ENCODE data around the gene ZNF511. TPM values are rescaled to one million over a fixed set of nuclear protein-coding genes. Genes with fewer than 3 reads are reported as not detected.
A peak's percentile ranks its signal among the peaks of the same experiment; 100 is the strongest.

ZNF511 gene
- total RNA-seq, 1 experiment from 2014 or later, result 89.4 TPM

- Histone ChIP-seq H2AFZ (ENCODE audit: low read length) (no peak overlapping the region), H3K9ac (ENCODE audit: extremely low read depth, insufficient read length, low read length) (no peak overlapping the region), H3K56ac (ENCODE audit: insufficient read length, low read depth, low read length) (no peak overlapping the region), H2AK5ac (ENCODE audit: insufficient read length, low read length) (no peak overlapping the region), H2BK5ac (ENCODE audit: insufficient read length, low read length) (no peak overlapping the region), H3K18ac (ENCODE audit: insufficient read length, low read depth, low read length) (no peak overlapping the region), H2BK15ac (ENCODE audit: low read depth, low read length) (no peak overlapping the region), H3T11ph (ENCODE audit: low read length) (no peak overlapping the region), H2BK120ac (ENCODE audit: low read depth, low read length, poor library complexity, severe bottlenecking) (no peak overlapping the region), H3K27me3 (ENCODE audit: insufficient read depth, low read length) (no peaks in the 10 kb centered on the region), H3K23me2 (ENCODE audit: insufficient read length, low read depth, low read length, poor library complexity, severe bottlenecking) (no peaks in the 10 kb centered on the region), H3K4me1 (ENCODE audit: insufficient read depth, low read length) (no peaks in the 10 kb centered on the region), H4K8ac (replicated peaks; ENCODE audit: insufficient read length, low read depth, low read length) (no peak overlapping the region), H3K14ac (ENCODE audit: insufficient read depth, low read length) (no peak overlapping the region), H4K91ac (ENCODE audit: insufficient read length, low read depth, low read length) (no peak overlapping the region), H3K4me2 (ENCODE audit: insufficient read depth, insufficient read length, low read length) (no peak overlapping the region), H3K79me2 (ENCODE audit: insufficient read depth, low read length) (no peaks in the 10 kb centered on the region), H3K79me1 (ENCODE audit: insufficient read depth, low read depth, low read length, poor library complexity, severe bottlenecking) (no peaks in the 10 kb centered on the region), H4K5ac (ENCODE audit: insufficient read length, low read depth, low read length) (no peak overlapping the region), H3K27ac (ENCODE audit: insufficient read length, low read depth, low read length) (no peak overlapping the region), H3K4ac (ENCODE audit: low read depth, low read length) (no peak overlapping the region), H3K23ac (ENCODE audit: insufficient read length, low read depth, low read length) (no peak overlapping the region), H3K9me3 (ENCODE audit: control insufficient read depth, low read depth, low read length) (no peaks in the 10 kb centered on the region), H2BK20ac (ENCODE audit: low read depth, low read length, poor library complexity, severe bottlenecking) (no peak overlapping the region), H2BK12ac (ENCODE audit: insufficient read length, low read depth, low read length) (no peak overlapping the region), H4K20me1 (ENCODE audit: control insufficient read depth, insufficient read depth, insufficient read length) (no peaks in the 10 kb centered on the region)
- no CpG with 5 or more reads among the region's 38 CpGs for WGBS (ENCODE audit: extremely low coverage, insufficient read length, low lambda C conversion rate)
- H3K27ac Mint-ChIP-seq, result peak overlapping the region in 1 of 3 experiments; percentile 6; a peak in 1 of 7 replicates
- 0 out of 4 replicates have a peak, but pooled peaks cover 0 to 3% of the 10 kb centered on the region in 2 experiments for H3K4me1 Mint-ChIP-seq
- peaks cover 17 to 59% (median 48%) of the 10 kb centered on the region in 3 experiments; a peak in 6 of 7 replicates for H3K36me3 Mint-ChIP-seq (ENCODE audit: insufficient read depth in 1 of 3, low read depth in 3 of 3)
- no peak overlapping the region for H3K4me3 Mint-ChIP-seq
- no peak for DNase-seq
- H3K27me3 Mint-ChIP-seq (ENCODE audit: low read depth), result no peaks in the 10 kb centered on the region
- no peak for TF ChIP-seq CTCF (conservative IDR thresholded peaks at IDR 0.05)
- H3K9me3 Mint-ChIP-seq, result no peaks in the 10 kb centered on the region
These were observed 26.9 kb upstream of the ZNF511 start for GRCh38 chr10:133281628-133282372.
